Measurements from ENCODE around the gene MITF.

The MITF gene

DNA sequence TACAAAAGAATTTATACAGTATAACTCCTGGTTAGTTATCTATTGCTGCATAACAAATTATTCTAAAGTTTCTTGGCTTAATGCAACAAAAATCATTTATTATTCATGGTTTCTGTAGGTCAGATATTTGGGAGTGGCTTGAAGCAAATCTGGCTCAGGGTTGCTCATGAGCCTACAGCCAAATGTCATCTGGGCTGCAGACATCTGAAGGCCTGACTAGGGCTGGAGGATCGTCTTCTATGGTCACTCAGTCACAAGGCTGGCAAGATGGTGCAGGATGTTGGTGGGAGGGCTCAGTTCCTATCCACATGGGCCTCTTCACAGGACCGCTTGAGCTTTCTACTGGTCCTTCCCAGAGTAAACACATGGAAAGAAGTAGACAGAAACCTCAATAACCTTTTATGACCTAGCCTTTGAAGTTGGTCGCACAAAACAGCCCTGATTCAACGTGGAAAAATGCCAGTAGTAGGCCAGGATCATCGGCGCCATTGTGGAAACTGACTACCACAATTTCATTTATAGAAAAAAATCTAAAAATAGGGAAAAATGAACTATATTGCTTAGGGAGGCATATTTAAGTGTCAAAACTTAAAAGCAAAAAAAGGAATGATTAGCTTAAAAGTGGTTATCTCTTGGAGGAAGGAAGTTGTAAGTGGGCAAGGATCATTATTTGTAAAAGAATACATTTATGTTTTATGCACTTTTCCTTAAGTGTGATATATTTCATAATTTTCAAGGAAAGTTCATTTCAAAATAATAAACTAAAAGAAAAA, 9.9 kb upstream of the MITF start:
- DNase-seq: no peak

DNA sequence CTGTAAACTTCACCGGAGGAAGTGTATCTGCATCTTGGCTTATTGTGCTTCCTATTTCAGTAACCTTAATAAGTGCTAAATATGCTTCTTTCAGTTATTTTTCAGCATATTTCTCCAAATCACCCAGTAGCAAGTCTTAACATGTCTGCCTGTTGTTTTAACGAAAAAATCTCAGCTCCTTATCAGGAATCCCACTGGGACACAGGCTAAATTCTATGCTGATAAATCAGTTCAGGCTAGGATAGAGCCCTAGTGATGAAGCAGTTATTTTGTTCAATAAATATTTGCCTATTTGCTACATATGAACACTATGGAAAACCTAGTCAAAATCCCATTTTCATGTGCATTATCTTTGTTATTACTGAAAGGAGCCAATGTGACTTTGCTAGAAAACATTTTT, 8.2 kb upstream of the MITF start:
- no peak for DNase-seq

DNA sequence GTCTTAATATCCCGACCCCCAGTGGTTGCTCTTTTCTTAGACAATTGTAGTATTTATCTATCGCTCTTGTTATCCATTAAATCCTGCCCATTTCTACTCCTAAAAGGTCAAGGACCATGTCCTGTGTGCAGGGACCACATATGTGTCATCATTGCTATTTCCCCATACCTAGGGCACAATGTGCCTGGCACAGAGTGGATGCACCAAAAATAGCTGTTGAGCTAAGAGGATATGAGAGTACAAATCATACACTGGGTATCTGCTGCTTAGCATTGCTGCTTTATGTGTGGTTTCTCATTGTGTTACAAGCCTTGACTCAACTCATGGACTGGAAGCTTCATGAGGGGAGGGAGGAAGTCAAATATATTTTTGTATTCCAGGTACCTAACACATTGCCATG, 3.4 kb upstream of the MITF start:
- DNase-seq: no peak

DNA sequence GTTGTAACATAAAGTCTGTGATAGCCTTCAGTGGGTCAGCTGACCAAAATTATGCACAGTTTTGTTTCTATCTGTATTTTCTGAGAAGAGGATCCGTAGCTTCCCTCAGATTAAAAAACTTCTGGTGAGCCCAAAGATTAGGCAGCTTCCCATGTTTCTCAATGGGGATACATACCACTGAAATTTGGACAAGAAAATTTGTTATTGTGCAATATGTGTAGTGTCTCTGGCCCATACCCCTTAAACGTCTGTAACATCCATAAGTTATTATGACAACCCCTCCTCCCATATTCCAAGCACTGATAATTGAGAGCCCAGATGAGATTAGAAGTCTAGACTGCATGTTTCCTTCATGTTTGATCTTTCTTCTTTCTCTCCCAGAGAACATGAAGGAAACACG, 1.9 kb upstream of the MITF start:
- DNase-seq: no peak

DNA sequence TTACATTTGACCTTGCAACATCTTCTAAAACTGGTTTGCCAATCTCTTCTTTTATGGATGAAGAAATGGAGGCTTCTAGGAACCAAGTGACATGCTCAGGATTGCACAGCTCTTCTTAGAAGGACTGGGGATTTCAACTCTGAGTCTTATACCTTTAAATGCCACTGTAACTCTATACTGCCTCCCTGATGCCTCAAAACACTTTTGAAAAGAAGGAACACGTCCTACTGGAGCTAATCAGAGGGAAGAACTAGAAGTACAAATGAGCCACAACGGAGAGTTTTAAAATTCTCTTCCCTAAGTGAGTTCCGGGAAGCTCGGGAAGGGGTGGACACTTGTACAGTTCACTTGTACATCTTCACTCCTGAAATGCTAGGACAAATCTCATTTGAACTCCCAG, 949 bp upstream of the MITF start:
- no peak for DNase-seq

DNA sequence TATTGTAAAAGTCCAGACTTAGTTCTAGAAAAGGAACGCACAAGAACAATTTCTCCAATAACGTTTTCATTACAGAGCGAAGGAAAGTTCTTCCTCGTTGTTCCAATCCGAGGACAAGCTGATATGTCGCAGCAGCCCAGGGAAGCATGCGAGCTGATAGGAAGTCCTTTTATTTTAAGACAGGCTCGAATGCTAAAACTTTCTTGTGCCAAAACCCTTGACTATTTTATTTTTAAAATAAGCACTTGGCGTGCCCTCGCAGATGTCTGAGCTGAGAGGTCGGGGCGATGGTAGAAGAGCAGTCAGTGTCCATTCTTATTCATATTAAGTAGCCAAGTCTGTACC, 433 bp upstream of the MITF start:
- DNase-seq: no peak

DNA sequence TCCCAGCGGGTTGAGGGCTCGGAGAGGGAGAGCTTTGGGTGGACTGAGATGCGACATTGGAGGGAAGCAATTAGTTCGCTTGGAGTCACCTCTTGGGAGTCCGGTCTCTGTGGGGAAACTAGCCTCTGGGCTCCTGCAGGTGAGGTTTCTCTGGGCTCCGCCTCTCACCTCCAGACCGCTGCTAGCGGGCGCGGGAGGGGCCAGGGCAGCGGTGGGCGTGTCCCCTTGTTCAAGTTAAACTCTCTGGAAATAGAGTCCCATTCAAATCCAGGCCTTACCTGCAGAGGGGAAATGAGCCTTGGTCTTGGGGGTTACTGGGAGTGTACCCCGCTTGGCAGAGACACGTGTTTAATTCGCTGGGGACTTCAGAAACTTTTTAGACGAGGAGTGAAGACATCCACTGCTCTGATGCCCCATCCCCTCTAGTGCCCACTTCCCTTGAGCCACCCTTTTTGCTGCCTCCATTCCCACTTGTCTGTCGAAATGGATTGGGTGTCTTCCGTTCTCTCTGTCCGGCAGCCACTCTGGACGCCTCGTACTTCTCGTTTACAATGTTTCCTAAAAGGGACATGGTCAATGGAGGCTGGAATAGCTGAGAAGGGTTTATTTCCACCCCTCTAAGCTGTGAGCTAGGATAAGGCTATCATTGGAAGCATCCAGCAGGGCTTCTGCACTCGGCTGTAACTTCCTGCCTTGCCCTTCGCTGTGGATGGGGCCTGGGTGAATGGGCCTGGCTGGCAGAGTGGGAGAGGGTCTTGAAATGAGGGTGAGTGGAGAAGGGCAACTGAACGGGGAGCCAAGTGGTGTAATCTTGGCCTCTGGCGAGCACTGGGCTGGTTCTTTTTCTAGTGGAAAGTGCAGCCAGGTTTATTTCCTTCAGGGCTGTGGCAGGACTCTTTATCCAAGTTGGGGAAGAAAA, 1.1 kb downstream of the MITF start:
- no peak for DNase-seq

DNA sequence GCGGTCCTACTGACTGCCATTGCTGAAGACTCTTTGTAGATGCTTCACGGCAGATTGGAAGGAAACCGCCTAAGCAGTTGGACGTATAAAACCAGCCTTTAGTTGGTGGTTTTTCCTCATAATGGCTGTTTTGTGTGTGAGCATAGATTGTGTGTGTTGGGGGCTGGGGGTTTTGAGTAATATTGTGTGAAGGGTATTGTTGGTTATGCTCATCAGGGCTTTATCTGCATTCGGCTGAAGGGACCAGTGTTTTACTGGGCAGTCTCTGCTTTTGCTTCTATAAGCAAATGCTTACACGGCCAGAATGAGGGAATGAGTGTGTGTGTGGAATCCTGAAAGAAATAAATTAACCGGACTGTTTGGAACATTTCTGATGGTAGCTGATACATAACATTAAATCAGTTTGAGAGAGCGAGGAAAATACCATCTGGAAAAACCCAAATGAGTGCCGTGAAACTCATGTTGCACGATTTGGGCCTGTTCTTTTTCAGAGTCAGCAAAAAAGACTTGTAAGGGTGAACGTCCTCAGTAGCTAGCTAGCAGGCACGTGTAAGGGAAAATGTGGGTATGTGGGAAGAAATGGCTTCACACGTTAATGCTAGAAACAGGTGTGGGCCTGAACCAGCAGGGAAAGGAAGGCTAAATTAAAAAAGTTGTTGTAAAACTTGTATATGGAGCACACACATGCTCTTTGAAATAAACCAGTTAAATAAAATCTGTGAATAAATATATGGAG, 1.9 kb downstream of the MITF start:
- no peak for DNase-seq

DNA sequence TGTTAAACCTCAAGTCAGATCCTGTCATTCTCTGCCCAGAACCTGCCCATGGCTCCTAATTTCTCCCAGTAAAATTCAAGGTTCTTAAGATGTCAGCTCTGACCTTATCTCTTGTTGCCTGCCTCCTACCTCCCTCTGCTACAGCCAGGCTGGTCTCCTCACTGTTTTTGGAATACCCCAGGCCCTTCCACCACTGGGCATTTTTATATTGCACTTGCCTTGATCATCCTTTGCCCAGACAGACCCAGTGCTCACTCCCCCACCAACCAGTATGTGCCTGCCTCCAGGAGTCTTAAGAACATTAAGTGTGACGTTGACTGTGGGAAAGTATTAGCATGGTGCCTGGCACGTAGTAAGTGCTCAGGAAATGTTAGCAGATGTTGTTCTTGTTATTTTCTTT, 3.1 kb downstream of the MITF start:
- no peak for DNase-seq

DNA sequence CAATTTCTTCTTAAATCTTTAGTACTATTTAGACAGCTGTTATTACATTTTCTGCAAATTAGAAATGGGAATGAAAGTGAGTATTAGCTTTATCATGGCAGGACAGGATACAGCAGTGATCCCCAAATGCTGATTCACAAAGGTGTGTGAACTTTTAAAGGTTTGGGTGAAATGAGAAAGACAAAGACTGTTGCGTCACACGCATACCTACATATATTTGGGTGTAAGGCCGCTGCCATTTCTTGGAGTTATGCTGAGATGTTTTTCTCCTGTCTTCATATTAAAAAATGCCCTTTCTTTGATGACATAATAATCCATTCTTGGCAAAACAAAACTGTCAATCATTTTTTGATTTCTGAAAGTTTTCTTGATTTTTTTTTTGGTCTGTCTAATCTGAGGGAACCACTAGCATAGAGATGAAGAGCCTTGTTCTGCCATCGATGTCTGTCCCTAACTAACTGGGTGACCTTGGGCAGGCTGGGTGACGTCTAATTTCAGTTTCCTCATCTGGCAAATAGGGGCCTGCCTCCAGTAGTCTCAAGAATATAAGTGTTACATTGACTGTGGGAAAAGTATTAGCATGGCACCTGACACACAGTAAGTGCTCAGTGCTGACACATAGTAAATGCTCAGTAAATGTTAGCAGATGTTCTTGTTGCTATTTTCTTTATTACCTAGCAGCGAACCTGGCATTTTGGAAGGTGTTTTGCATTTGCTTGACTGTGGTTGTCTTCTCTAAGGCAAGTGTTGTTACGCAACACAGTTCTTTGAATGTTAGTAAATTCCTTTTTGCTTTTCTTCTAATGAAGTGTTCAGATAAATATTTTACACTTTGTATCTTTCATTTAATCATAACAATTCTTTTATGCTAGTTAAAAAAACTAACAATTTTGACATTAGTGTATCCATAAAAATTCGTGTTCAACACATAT, 5.0 kb downstream of the MITF start:
- no peak for DNase-seq

DNA sequence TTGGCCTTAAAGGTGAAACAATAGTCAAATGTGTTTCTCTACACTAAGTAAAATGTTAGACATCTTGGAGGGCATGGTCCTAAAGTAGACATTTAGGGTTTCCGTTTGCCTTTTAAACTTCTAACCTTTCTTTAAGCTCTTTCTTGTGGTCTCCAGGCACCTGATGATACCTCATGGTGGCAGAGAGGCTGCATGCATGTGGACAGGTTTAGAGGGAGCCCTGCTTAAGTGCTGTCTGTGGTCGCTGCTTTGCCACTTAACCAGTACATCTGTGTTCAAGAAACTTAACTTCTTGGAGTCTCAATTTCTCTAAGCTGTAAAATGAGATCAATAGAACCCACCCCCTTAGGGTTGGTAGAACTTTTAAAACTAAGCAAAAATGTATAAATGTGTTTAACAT, 6.2 kb downstream of the MITF start:
- DNase-seq: no peak

DNA sequence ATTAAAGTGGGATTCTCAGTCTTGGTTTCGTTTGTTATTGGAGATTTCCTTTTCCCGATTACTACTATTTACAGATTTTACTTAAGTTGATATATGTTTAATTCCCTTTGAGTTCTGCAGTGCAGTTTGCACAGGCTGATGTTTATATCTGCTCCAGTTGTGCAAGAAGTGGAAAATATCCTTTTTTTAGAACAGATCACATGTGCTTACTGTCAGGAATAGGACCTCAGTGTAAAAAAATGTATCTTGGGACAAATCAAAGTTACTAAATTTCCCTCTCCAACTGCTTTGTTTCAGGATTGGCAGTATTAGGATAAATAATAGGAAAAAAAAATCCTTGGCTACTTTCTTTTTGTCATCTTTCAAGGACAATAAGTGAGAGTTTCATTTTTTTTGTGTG, 6.9 kb downstream of the MITF start:
- DNase-seq: no peak

DNA sequence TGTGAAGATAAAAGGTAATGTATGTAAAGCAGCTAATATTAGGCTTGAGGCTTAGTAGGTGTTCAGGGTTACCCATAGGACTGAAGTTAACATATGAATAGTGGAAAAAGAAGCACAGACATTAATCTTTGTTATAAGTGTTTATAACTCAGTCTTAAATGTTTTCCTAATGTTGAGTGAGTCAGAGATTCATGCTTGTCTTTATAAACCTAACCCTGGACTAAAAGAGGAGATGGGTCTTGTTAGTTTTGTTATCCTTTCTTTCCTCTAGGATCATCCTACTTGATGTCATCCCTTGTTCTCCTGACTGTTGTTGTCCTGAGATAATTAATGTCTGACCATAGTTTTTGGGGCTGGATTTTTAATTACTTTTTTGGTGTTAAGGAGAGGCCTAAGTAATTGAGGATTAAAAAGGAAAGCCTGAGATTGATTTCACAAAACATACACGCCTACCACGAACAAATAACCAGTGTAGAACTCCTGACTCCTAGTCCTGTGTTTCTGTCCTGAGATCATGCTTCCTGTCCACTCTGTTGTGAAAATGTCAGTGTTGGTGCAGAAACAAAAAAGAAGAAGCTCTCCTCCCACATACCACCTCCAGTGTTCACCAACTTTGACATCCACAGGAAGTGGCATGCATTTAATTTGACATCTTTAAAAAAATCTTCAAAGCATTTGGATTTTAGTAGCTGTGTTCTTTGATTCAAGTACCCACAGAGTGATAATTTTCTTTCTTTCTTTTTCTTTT, 8.4 kb downstream of the MITF start:
- no peak for DNase-seq

DNA sequence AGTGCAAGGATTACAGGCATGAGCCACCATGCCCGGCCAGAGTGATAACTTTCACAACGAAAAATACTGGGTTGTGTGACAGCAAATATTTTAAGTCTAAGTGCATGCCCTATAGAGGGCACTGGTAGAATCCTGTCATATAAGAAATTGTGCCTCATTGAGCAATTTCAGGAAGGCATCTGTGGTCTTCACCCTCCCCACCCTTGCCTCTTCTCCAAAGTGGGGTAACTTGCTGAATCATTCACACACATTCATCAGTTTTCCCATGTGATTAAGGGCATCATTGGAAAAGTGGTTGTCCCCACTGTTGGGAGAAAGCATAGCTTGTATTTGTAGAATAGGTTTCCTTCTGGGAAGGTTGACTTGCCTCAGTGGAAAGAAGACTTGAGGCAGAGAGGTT, 9.2 kb downstream of the MITF start:
- DNase-seq: no peak

DNA sequence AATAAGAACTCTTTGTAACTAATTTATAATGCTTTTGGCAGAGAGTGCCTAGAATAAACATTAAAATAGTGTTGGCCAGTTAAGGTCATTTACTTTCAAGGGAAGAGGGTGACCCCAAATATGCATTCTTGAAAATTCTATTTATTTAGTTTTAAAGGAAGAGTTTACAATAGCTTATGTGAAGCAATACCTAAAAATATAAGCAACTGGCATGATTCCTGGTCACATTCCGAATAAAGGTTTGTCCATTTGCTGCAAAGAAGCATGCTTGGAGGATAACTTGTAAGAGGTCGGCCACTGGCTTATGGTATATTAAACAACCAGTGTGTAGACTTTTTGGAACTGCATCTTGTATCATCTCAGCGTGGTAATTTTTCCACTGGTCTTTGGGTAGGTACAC, 10.2 kb downstream of the MITF start:
- no peak for DNase-seq

DNA sequence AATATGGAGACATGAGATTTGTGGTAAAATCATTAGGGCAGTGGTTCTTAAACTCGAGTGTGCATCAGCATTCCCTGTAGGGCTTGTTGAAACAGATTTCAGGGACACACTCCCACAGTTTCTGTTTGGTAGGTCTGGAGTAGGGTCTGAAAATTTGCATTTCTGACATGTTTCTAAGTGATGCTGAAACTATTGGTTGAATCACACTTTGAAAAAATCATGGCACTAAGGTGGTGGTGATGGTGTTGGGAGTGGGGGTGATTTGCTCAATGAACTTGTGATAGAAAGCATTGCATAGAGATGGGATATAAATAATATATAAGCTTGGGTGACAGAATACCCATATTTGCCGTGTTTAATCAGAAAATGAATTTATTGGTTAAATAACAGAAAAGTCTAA, 11.3 kb downstream of the MITF start:
- DNase-seq: no peak

DNA sequence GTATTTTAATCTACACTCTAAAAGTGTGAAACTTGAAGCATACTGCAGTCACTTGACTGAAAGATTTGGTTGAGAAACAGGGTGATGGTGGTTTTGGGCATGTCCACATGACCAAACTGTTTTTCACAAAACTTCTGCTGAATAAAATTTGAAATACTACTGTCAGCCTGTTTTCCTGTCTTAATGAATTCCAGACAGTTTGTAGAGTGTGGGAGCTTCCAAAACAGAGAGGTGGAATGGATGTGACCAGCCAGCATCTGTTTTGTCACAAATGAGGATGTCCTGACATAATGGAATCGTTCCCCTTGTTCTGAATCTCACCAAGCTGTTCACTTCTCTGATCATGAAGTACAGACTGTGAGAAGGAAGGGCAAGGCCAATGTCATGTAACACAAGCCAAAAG, 11.8 kb downstream of the MITF start:
- DNase-seq: no peak

DNA sequence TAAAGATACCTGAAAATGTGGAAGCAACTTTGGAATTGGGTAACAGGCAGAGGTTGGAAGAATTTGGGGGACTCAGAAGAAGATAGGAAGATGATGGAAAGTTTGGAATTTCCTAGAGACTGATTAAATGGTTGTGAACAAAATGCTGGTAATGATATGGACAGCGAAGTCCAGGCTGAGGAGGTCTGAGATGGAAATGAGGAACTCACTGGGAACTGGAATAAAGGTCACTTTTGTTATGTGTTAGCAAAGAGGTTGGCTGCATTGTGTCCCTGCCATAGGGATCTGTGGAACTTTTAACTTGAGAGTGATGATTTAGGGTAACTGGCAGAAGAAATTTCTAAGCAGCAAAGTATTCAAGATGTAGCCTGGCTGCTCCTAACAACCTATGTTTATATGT, 13.0 kb downstream of the MITF start:
- DNase-seq: no peak

DNA sequence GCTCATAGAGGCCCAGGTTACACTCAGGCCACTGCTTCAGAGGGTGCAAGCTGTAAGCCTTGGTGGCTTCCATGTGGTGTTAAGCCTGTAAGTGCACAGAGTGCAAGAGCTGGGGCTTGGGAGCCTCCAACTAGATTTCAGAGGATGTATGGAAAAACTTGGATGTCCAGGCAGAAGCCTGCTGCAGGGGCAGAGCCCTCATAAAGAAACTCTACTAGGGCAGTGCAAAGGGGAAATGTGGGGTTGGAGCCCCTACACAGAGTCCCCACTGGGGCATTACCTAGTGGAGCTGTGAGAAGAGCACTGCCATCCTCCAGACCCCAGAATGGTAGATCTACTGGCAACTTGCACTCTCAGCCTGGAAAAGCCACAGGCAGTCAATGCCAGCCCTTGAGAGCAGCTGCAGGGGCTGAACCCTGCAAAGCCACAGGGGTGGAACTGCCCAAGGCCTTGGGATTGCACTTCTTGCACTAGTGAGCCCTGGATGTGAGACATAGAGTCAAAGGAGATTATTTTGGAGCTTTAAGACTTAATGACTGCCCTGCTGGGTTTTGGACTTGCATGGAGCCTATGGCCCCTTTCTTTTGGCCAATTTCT, 14.0 kb downstream of the MITF start:
- DNase-seq: no peak

DNA sequence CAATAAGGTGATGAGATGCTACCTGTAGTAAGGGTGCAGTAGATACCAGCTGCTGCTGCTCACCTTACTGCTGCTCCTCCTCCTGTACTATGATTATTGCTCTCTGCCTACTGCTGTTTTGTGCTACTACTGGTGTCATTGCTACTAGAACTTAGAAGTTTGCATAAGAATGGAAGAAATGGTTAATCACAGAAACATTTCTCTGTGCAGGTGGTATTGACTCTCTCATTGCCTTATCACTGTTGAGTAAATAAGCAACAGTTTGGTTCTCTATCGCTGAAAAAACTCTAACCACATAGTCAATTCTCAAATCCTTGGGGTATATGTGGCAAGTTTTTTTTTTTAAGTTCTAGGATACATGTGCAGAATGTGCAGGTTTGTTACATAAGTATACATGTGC, 16.5 kb downstream of the MITF start:
- DNase-seq: no peak
